ENCODE measurements around the gene IGSF23.
"Not testable (repeated sequence)": the region's sequence is repeated elsewhere in the genome, so short reads cannot be mapped to it uniquely, and the experiment has no call there.

The IGSF23 gene

DNA sequence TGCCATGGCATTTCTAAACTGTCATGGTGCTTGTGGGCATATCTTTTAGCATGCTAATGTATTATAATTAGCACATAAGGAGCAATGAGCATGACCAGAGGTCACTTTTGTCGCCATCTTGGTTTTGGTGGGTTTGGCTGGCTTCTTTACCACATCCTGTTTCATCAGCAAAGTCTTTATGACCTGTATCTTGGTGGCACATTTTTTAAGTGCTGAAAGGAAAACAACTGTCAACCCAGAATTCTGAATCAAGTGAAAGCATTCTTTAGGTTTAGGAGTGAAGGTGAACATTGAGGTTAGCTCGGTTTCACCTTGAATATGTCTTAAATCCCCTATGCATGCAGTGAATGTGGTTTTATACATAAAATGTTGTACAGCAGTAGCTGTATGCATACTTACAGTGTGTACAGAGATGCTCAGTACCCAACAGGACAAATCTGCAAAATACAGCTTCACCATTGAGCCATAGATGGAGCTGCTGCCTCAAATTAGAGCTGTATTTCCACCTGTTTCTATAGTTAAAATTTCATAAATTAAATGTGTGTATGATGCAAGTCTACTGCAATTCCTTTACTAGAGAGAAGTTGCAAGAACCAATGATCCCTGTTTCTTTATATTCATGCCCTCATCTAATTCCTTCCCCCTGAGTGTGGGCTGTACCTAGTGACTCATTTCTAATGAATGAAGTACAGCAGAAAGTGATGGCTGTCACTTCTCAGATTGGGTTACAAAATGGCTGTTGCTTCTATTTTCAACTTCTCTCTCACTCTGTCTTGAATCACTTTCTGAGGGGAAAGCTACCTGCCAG is 25.2 kb upstream of the IGSF23 start:
- DNase-seq (ENCODE audit: low spot score) = no peak

DNA sequence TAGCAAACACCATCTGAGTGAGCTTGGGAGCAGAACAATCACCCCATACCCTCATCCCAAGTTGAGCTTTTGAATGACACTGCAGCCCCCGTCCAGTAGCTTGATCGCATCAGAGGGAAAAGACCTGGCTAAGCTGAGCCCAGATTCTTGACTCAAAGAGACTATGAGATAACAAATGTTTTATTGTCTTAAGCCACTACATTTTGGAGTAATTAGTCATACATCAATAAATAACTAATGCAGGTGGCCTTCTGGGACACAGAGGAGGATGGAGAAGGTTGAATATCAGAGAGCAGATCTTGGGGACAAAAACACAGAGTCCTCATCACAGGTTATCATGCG is 24.6 kb upstream of the IGSF23 start:
- DNase-seq (ENCODE audit: low spot score) = no peak

DNA sequence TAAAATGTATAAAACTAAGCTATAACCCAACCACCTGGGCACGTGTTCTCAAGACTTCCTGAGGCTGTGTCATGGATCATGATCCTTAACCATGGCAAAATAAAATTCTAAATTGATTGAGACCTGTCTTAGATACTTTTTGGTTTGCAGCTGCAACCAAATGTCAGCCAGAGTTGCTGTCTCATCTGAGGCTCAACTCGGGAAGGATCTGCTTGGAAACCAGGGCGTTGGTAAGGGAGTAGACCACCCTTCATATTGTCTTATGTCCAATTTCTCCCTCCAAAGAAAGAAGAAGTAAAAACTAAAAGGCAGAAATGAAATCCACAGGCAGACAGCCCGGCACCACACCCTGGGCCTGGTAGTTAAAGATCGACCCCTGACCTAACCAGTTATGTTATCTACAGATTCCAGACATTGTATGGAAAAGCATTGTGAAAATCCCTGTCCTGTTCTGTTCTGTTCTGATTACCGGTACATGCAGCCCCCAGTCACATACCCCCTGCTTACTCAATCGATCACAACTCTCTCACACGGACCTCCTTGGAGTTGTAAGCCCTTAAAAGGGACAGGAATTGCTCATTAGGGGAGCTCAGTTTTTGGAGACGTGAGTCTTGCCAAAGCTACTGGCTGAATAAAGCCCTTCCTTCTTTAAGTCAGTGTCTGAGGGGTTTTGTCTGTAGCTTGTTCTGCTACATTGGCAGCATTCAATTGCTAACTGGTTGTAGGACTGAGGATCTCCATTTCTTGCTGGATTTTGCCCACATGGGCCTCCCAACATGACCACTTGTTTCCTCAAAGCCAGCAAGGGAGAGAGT is 22.9 kb upstream of the IGSF23 start:
- no peak for DNase-seq (ENCODE audit: low spot score)

DNA sequence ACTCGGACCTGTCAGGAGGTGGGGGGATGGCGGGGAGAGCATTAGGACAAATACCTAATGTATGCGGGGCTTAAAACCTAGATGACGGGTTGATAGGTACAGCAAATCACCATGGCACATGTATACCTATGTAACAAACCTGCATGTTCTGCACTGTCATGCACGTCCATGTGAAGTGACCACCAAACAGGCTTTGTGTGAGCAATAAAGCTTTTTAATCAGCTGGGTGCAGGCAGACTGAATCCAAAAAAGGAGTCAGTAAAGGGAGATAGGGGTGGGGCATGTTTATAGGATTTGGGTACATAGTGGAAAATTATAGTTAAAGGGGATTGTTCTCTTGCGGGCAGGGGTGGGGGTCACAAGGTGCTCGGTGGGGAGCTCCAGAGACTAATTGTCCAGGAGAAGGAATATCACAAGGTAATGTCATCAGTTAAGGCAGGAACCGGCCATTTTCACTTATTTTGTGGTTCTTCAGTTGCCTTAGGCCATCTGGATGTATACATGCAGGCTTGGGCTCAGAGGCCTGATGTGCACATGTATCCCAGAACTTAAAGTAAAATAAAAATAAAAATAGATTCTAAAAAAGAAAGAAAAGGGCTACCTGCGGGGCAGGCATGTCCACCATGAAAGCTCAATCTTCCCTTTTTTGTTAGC is 21.9 kb upstream of the IGSF23 start:
- not testable (repeated sequence) for DNase-seq (ENCODE audit: low spot score)

DNA sequence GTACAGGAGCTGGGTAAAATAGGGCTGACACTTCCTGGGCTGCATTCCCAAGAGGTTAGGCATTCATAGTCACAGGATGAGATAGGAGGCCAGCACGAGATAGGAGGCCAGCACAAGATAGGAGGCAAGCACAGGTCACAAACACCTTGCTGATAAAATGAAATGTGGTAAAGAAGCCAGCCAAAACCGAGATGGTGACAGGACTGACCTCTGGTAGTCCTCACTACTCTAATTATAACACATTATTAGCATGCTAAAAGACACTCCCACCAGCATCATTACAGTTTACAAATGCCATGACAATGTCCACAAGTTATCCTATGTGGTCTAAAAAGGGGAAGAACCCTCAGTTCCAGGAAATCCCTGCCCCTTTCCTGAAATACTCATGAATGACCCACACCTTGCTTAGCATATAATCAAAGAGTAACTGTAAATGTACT is 20.9 kb upstream of the IGSF23 start:
- no peak for DNase-seq (ENCODE audit: low spot score)

DNA sequence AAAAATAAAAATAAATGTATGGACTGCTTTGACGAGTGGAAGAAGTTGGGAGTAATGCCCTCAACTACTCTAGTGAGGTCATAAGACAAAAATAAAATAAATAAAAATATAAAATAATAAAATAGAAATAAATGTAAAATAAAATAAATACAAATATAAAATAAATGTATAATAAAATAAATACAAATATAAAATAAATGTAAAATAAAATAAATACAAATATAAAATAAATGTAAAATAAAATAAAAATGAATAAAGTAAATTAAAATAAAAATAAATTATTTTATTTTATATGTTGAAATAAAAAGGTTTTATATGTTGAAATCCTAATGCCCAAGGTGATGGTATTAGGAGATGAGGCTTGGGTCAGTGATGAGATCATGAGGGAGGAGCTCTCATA is 20.1 kb upstream of the IGSF23 start:
- DNase-seq (ENCODE audit: low spot score) = no peak

DNA sequence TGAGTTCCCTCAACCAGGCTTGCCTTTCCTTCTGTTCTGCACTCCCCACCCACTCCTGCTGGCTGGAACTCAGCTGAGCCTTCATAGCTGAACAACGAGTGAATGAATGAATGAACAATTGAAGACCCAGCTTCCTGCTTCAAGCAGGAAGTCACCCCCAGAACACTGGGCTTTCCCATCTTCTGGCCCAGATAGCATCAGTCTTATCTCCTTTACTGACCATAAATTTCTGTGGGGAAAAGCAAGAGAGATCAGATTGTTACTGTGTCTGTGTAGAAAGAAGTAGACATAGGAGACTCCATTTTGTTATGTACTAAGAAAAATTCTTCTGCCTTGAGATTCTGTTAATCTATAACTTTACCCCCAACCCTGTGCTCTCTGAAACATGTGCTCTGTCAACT is 19.5 kb upstream of the IGSF23 start:
- not testable (repeated sequence) for DNase-seq (ENCODE audit: low spot score)

DNA sequence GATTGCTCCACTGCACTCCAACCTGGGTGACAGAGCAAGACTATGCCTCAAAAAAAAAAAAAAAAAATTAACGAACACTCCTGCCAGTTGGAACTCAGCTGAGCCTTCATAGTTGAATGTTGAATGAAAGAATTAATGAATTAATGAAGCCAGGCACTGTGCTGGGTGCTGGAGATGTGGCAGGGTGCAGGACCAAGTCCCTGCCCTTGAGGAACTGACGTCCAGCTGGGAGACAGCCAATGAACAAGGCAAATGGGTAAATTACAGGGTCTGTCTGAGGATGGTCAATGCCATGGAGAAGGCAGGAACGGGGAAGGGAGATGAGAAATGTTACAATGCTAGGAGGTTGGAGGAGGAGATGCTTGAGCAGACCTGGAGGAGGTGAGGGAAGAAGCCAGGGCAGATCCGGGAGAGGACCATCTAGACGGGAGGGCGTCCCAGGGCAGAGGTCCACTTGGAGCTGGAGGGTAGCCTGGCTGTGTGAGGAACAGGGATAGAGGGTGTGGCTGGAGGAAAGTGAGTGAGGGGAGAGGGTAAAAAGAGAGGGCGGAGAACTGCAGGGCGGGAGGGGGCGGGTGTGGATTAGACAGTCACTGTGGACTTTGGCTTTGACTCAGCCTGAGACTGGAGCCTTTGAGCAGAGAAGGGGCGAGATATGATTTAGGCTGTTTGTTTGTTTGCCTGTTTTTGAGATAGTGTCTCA is 16.8 kb upstream of the IGSF23 start:
- no peak for DNase-seq (ENCODE audit: low spot score)

DNA sequence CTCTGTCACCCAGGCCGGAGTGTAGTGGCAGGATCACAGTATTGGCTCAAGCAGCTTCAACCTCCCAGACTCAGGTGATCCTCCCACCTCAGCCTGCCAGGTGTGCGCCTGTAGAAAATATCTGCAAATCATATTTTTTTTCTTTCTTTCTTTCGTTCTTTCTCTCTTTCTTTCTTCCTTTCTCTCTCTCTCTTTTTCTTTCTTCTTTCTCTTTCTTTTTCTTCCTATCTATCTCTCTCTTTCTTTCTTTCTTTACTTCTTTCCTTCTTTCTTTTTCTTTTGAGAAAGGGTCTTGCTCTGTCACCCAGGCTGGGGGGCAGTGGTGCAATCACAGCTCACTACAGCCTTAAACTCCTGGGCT is 16.3 kb upstream of the IGSF23 start:
- DNase-seq (ENCODE audit: low spot score) = no peak

DNA sequence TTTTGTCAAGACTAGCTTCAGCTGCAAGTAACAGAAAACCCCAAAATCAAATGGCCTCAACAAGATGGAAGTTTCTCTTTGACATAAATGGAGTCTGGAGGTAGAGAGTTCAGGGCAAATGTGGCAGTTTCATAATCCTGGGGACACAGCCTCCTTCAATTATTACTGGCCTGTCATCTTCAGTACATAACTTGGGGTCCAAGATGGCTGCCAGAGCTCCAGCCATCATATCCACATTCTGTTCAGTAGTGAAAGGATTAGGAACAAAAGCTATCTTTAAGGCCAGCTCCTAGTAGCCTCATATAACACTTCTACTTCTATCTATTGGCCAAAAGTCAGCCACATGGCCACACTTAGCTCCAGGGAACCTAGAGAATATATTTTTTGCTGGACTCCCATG is 15.0 kb upstream of the IGSF23 start:
- DNase-seq (ENCODE audit: low spot score) = no peak

DNA sequence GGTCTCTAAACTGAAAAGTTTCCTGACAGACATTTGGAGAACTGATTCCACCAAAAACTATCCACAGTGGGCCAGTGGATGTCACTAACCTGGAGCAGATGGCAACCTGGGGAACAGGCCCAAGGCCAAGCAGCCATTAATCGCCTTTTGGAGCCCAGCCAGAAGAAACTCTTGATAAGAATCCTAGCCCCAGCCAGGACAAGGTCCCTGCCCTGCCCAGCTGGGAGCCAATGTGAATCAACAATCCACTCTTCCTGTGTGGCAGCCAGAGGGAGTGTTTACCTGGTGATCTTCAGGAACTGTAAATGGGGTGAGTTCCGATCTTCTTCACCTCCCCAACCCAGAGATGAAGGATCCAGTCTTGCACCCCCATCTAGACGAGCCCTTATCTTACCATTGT is 14.5 kb upstream of the IGSF23 start:
- no peak for DNase-seq (ENCODE audit: low spot score)

DNA sequence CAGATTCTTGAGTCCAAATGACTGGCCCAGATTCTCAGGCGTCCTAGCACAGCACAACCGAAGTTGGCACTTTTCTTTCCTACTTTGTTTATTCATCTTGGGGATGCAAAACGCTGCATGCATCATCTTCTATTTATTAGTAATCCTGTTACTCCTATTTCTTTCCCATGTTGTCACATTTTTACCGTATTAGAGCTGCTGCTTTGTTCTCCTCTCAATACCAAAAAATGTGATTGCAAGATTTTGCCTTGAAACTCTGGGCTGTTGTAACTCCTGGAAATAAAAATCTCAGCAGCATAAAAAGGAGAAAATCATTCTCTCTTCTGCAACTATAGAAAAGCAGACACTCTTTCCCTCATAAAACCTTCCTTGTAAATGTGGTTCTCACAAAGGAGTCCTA is 12.9 kb upstream of the IGSF23 start:
- no peak for DNase-seq (ENCODE audit: low spot score)

DNA sequence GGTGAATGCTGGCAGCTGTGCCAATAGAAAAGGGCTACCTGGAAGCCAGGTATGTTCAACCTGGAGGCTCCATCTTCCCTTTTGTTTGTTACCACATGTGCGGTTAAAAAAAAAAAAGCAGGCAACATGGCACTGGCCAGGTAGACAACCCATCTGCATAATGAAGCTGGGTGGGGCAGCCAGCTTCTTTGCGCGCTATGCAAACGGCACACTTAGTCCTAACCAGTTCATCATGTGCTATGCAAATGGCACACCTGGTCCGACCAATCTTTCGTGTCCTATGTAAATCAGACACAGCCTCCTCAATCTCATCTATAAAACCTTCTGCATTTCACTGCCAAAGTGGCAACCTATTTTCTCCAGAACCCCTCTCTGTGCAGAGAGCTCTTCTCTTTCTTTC is 11.3 kb upstream of the IGSF23 start:
- no peak for DNase-seq (ENCODE audit: low spot score)

DNA sequence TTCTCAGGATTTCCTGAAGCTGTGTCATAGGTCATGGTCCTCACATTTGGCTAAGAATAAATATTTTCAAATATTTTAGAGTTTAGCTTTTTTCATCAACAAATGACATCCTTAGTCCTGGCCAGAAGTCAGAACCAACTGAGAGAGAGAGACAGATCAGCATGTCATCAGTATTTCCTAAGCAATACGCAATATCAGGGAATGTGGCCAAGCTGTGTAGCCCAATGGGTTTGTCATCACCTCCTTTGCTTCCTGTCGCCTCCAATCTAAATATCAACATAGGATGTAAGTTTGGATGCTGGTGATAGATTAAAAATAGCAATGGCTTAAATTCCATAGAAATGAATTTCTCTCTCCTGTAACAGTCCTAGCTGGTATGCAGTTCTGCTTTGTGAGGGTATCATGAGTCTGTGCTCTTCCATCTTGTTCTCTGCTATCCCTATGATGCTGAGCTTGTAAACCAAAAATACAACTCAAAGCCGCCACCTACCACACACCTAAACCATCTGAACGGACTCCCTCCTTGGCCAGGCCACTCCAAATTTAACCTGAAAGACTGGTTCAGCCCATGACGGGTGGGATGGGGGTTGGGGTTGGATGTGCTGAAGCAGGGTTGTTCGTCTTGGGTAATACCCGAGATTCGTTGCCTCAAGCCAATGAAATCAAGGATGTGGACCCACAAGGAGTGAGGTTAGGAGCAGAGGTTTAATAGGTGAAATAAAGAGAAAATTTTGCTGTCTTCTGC is 10.0 kb upstream of the IGSF23 start:
- no peak for DNase-seq (ENCODE audit: low spot score)

DNA sequence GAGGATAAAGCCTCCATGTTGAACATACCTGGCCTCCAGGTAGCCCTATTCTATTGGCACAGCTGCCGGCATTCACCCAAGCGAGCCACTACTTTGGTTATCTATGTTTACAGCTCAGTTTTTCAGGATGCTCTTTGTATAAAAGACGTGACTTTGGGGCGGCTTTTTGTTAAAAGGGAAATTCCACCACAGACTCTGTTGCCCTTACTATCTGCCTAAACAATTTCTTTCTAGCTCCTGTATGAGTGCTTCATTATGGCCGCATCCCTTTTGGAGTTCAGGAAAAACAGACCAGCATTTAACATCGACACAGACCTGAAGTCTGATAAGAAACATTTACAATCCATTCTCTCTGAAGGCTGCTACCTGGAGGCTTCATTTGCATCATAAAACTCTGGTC is 9.1 kb upstream of the IGSF23 start:
- no peak for DNase-seq (ENCODE audit: low spot score)

DNA sequence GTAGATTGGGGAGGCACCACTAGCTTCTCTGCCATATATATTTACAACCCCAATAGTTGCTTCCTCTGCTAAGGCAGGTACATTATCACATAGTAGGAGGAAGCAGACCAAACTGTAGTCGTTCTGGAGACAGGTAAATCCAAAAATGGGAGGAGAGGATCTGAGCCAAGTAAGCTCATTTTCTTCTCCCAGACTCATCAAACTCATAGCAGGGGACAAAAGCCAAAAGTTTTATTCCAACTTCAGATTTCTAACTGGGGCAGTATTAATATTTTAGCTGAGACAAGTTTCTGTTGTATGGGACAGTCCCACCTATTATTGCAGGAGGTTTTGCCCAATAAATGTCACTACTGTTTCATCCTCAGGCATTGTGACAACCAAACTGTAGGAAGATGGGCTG is 7.8 kb upstream of the IGSF23 start:
- no peak for DNase-seq (ENCODE audit: low spot score)

DNA sequence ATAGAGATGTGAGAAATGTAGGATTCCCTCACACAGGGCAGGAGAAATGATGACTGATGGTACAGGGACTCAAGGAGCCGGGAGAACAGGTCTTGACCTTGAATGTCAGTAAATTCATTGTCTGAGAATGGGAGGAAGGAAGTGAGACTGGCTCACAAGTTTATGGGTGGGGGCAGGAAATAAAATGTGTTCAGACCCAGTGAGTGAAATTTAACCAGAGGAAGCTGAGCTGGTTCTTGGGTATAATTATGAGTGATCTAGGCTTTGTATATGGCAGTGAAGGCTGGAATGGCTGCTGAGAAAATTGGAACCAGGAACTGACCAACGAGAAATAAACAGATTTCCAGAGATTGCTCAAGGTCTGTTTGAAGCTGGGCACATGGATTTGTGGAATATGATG is 6.3 kb upstream of the IGSF23 start:
- no peak for DNase-seq (ENCODE audit: low spot score)

DNA sequence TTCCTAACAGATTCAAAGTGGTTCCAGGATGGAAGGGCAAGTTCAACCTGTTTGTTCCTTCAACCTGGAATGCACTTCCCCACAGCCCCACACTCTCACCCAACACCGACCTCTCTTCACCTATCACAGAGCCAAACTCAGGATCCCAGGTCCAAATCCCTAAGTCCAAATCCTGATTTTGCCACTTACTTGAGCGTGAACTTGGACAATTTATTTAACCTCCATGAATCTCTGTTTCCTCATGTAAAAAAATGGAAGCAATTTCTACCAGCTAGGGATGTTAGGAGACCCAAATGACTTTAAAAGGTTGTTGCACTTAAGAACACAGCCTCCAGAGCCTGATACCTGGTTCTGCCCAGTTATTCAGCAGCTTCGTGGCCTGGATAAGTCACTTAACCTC is 5.4 kb upstream of the IGSF23 start:
- DNase-seq (ENCODE audit: low spot score) = no peak

DNA sequence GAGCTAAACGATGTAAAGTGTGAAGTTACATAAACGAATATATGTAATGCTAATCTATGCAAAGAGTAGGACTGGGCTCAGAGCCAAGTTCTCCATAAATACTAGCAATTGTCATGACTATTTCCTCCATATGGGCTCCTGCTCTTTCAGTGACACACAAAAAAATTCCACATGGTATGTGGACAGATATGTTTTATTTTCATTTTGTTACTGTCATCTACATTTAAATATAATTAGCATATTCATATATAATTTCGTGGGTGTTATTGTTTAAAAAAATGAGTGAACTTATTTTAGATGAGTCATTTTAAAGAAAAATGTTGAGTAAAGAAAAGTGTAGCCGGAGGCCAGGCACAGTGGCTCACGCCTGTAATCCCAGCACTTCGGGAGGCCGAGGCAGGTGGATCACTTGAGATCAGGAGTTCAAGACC is 5.0 kb upstream of the IGSF23 start:
- no peak for DNase-seq (ENCODE audit: low spot score)

DNA sequence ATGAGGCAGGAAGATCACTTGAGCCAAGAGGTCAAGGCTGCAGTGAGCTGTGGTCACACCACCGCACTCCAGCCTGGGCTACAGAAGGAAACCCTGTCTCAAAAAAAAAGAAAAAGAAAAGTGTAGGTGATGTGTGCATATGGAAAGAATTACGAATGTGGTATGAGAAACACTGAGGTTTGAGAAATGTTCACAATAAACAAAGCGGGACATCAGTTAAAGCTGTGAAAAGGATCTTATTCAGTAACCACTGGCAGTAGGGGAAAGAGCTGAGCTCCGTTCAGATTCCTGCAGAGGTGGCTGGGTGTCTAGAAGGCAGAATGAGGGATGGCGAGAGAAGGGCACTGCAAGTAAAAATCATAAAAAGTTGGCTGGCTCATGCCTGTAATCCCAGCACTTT is 4.1 kb upstream of the IGSF23 start:
- DNase-seq (ENCODE audit: low spot score) = no peak

DNA sequence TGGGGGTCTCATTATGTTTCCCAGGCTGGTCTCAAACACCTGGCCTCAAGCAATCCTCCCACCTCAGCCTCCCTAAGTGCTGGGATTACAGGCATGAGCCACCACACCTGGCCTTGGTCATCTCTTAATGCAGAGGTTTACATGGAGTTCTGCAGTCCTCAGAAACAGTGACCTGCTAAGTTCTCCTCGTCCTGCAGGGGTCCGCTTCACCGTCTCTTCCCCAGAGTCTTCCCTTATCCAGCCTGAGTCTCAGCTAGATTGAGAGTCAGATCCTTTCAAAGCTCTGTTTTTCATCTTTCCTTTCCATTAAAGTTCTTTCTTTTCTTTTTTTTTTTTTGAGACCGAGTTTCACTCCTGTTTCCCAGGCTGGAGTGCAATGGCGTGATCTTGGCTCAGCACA is 2.9 kb upstream of the IGSF23 start:
- not testable (repeated sequence) for DNase-seq (ENCODE audit: low spot score)

DNA sequence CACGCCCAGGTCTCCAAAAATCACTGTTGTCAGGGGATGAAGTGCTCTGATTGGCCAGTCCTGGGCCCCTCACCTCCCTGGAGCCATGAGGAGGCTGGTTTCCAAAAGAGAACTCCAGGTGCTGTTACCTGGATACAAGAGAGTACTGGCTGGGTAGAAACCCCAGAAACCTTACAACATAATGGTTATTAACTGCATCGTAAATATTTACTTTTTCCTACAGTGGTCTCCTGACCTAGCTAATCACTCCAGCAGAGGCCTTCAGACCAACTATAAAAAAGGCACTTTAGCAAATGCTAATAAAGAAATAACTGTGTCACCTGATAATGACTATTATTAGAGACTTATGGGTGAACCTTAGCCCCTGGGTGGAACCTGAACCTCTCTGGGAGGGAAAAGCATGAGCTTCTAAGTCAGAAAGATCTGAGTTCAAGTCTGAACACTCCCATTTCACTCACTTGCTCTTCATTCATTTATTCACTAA is 1.5 kb upstream of the IGSF23 start:
- no peak for DNase-seq (ENCODE audit: low spot score)

Data from CD4-positive, alpha-beta T cell treated with Interleukin-15 for 4 hours (primary cell).